Measurements from ENCODE around the gene C10orf90.

C10orf90 gene

GRCh38 chr10:126432507-126432906 is 238.0 kb downstream of the C10orf90 start:
- no peak for TF ChIP-seq CTCF (IDR thresholded peaks at IDR 0.05; ENCODE audit: insufficient read depth, low read depth, low read length, missing control alignments)
- no peak overlapping the region for H3K4me3 ChIP-seq (ENCODE audit: low read depth, low read length)
- no peak for DNase-seq (ENCODE audit: low read depth)

- H3K4me3 ChIP-seq (ENCODE audit: low read depth, low read length), result no peak overlapping the region
- DNase-seq (ENCODE audit: low read depth), result no peak
- TF ChIP-seq CTCF (IDR thresholded peaks at IDR 0.05; ENCODE audit: insufficient read depth, low read depth, low read length, missing control alignments), result no peak
Observed at GRCh38 chr10:126431816-126432215, 238.7 kb downstream of the C10orf90 start.

- no peak for TF ChIP-seq CTCF (IDR thresholded peaks at IDR 0.05; ENCODE audit: insufficient read depth, low read depth, low read length, missing control alignments)
- H3K4me3 ChIP-seq (ENCODE audit: low read depth, low read length), result no peak overlapping the region
- no peak for DNase-seq (ENCODE audit: low read depth)
Observed at GRCh38 chr10:126430512-126430911, 240.0 kb downstream of the C10orf90 start.

GRCh38 chr10:126429275-126429674 is 241.2 kb downstream of the C10orf90 start:
- no peak overlapping the region for H3K4me3 ChIP-seq (ENCODE audit: low read depth, low read length)
- no peak for TF ChIP-seq CTCF (IDR thresholded peaks at IDR 0.05; ENCODE audit: insufficient read depth, low read depth, low read length, missing control alignments)
- DNase-seq (ENCODE audit: low read depth), result no peak

GRCh38 chr10:126425489-126426065 is 244.9 kb downstream of the C10orf90 start:
- no peak for DNase-seq (ENCODE audit: low read depth)
- no peak for TF ChIP-seq CTCF (IDR thresholded peaks at IDR 0.05; ENCODE audit: insufficient read depth, low read depth, low read length, missing control alignments)
- no peak overlapping the region for H3K4me3 ChIP-seq (ENCODE audit: low read depth, low read length)

- TF ChIP-seq CTCF (IDR thresholded peaks at IDR 0.05; ENCODE audit: insufficient read depth, low read depth, low read length, missing control alignments), result no peak
- H3K4me3 ChIP-seq (ENCODE audit: low read depth, low read length), result no peak overlapping the region
- no peak for DNase-seq (ENCODE audit: low read depth)
Observed at GRCh38 chr10:126425032-126425431, 245.5 kb downstream of the C10orf90 start.

All from GM12865 (cell line).